GM12878 (cell line): Measurements from ENCODE around the gene TMEM120B.

Experiments
- BCL11A ChIP-seq: IDR thresholded peaks from 2 replicates; pipeline ENCODE4 v1.6.1; 2011; ENCODE audit warnings: low read depth, low read length
- EZH2 ChIP-seq: IDR thresholded peaks from 2 replicates; pipeline ENCODE4 v1.6.1; 2012; ENCODE audit warnings: low read depth, mild to moderate bottlenecking, control low read depth, inconsistent platforms, low read length, borderline replicate concordance; ENCODE audit not compliant: control insufficient read depth
- TBL1XR1 ChIP-seq: IDR thresholded peaks from 2 replicates; pipeline ENCODE4 v1.6.1; 2012; ENCODE audit warnings: low read depth, low read length, improper control_type of control experiment

DNA sequence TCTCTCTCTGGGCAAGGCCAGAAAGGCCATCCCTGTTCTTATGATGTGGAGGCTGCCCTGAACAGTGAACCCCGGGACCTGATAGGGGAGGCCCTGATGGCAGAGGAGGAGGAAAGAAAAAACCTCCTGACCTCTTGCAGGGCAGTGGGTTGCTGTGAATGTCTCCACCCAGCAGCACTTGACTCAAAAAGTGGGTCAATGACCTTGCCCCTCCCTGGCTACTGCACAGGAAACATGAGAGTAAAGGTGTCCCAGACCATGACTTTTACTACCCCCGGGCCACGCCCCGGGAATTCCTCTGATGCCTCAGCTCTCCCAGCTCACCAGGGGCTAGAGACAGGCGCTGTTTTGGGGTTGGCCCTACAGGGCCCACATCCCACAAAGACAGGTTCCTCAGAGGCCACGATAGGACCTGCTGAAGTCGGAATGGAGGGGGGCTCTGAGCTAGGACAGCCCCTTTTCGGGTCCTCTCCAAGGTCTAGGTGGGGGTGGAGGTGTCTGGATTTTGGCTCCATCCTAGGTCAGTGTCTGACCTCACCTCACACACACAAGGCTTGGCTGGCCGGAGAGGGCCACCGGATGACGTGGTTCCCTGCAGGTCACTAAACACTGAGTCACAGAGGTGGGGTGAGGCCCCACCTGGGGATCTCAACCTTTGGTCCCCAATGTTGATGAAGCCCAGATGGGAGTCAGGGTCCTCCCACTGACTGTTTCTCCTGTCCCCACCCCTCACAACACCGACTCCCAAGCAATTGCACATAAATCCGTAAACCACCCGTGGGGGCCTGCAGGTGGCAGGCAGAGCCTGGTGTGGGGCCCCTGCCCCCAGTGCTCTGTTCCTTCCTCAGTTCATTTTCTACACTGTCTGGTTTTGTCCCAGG, 79.4 kb downstream of the TMEM120B start:
- no peak for TF ChIP-seq TBL1XR1
- TF ChIP-seq BCL11A, result no peak
- no peak for TF ChIP-seq EZH2
